Measurements from ENCODE around the gene FHOD3. TPM values are rescaled to one million over a fixed set of nuclear protein-coding genes. Genes with fewer than 3 reads are reported as not detected.

The FHOD3 gene
- total RNA-seq, 1 experiment from 2014 or later = 2.9 TPM

DNA sequence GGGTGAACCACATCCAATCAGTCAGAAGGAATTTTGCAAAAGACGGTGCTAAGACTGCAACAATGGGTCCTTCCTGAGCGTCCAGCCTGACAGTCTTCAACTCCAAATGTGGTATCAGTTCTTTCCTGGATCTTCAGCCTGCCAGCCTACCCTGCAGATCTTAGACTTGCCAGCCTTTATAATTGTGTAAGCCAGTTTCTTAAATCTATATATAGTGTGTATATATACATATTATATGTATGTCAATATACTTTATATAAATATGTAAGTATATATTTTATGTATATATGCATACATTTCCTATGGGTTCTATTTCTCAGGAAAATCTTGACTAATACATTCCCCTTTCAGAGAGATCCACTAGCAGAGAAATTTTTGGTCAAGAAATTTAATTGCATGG, 245.5 kb downstream of the FHOD3 start:
- Mint-ChIP-seq H3K9me3 (ENCODE audit: low read depth, unreplicated experiment) (no peaks in the 10 kb centered on the region), H3K27me3 (ENCODE audit: unreplicated experiment) (peaks cover 32% of the 10 kb centered on the region), H3K4me1 (ENCODE audit: low read depth, unreplicated experiment) (no peaks in the 10 kb centered on the region), H3K36me3 (ENCODE audit: insufficient read depth, unreplicated experiment) (no peaks in the 10 kb centered on the region), H3K4me3 (ENCODE audit: low read depth, unreplicated experiment) (no peak overlapping the region), H3K27ac (ENCODE audit: unreplicated experiment) (no peak overlapping the region)
- TF ChIP-seq, protein P1, sequence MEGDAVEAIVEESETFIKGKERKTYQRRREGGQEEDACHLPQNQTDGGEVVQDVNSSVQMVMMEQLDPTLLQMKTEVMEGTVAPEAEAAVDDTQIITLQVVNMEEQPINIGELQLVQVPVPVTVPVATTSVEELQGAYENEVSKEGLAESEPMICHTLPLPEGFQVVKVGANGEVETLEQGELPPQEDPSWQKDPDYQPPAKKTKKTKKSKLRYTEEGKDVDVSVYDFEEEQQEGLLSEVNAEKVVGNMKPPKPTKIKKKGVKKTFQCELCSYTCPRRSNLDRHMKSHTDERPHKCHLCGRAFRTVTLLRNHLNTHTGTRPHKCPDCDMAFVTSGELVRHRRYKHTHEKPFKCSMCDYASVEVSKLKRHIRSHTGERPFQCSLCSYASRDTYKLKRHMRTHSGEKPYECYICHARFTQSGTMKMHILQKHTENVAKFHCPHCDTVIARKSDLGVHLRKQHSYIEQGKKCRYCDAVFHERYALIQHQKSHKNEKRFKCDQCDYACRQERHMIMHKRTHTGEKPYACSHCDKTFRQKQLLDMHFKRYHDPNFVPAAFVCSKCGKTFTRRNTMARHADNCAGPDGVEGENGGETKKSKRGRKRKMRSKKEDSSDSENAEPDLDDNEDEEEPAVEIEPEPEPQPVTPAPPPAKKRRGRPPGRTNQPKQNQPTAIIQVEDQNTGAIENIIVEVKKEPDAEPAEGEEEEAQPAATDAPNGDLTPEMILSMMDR (IDR thresholded peaks at IDR 0.05; ENCODE audit: unreplicated experiment) = no peak
- CTCF ChIA-PET = no interaction called here
- DNase-seq = no peak
- intact Hi-C loops (cut with micrococcal nuclease; ENCODE audit: unreplicated experiment) = no loop called here
- BruUV-seq (replicated peaks) = no TSS peak

- TF ChIP-seq, protein P1 (IDR thresholded peaks at IDR 0.05; ENCODE audit: unreplicated experiment) = no peak
- BruUV-seq (replicated peaks) = no TSS peak
- Mint-ChIP-seq H3K27me3 (ENCODE audit: unreplicated experiment) (peaks cover 34% of the 10 kb centered on the region), H3K4me1 (ENCODE audit: low read depth, unreplicated experiment) (no peaks in the 10 kb centered on the region), H3K9me3 (ENCODE audit: low read depth, unreplicated experiment) (peaks cover 2% of the 10 kb centered on the region), H3K36me3 (ENCODE audit: insufficient read depth, unreplicated experiment) (no peaks in the 10 kb centered on the region), H3K27ac (ENCODE audit: unreplicated experiment) (no peak overlapping the region), H3K4me3 (ENCODE audit: low read depth, unreplicated experiment) (no peak overlapping the region)
- intact Hi-C loops (cut with micrococcal nuclease; ENCODE audit: unreplicated experiment) = no loop called here
- no peak for DNase-seq
- CTCF ChIA-PET = no interaction called here
Measured at GRCh38 chr18:36543991-36544725, 246.6 kb downstream of the FHOD3 start.

DNA sequence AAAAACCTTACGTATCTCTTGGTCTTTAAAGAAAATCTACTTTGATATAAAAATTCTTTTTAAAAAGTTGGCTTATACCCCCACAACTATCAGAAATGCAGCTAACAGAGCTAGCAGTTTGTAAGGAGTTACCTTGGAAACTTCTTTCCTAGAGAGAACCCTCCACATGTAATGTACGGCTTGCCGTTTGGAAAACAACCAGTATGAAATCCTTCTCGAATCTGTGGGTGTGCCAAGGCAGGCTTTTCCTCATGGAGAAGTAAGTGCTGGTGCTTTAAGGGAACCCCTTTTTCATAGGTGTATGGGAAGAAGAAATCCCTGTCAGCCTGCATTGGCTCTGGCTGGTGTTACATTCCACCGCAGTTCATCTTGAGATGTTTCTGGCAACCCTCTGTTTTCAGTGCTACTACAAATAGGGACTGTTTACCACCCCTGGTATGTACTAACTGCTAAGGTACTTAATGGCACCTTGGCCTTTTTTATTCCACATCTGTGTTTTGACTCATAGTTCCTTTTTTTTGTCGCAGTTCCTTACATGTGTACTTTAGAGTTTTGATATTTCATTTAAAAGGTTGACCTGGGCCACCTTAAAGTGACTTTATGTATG, 248.4 kb downstream of the FHOD3 start:
- CTCF ChIA-PET = no interaction called here
- no TSS peak for BruUV-seq (replicated peaks)

DNA sequence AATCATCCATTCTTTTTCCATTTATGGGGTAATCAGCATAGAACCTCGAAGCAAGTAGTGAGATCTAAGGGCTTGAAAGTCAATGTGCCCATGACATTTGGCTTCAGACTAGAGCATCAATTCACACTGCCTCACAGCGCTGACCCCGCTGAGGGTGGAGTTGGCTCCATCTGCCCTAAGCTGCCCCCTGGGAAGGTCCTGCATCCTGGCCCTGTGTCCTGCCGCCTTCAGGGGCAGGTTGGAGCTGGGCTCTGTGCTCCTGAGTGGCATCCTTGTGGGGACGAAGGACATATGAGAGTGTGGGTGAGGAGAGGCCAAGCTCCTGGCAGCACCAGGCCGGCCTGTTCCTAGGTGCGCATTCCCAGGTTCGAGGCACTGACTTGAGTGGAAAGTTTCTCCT, 249.4 kb downstream of the FHOD3 start:
- Mint-ChIP-seq H3K36me3 (ENCODE audit: insufficient read depth, unreplicated experiment) (no peaks in the 10 kb centered on the region), H3K27ac (ENCODE audit: unreplicated experiment) (no peak overlapping the region), H3K27me3 (ENCODE audit: unreplicated experiment) (peaks cover 24% of the 10 kb centered on the region), H3K4me1 (ENCODE audit: low read depth, unreplicated experiment) (no peaks in the 10 kb centered on the region), H3K9me3 (ENCODE audit: low read depth, unreplicated experiment) (peaks cover 2% of the 10 kb centered on the region), H3K4me3 (ENCODE audit: low read depth, unreplicated experiment) (no peak overlapping the region)
- intact Hi-C loops (cut with micrococcal nuclease; ENCODE audit: unreplicated experiment) = no loop called here
- no peak for DNase-seq
- TF ChIP-seq, protein P1 (IDR thresholded peaks at IDR 0.05; ENCODE audit: unreplicated experiment) = no peak
- BruUV-seq (replicated peaks) = no TSS peak
- CTCF ChIA-PET = no interaction called here

More for the DNA sequence above, 248.4 kb downstream of the FHOD3 start:
- TF ChIP-seq, protein P1 (IDR thresholded peaks at IDR 0.05; ENCODE audit: unreplicated experiment) = no peak
- H3K36me3 Mint-ChIP-seq (ENCODE audit: insufficient read depth, unreplicated experiment) = no peaks in the 10 kb centered on the region
- peaks cover 2% of the 10 kb centered on the region for H3K9me3 Mint-ChIP-seq (ENCODE audit: low read depth, unreplicated experiment)
- no peak overlapping the region for H3K27ac Mint-ChIP-seq (ENCODE audit: unreplicated experiment)
- no peaks in the 10 kb centered on the region for H3K4me1 Mint-ChIP-seq (ENCODE audit: low read depth, unreplicated experiment)
- H3K4me3 Mint-ChIP-seq (ENCODE audit: low read depth, unreplicated experiment) = no peak overlapping the region
- intact Hi-C loops (cut with micrococcal nuclease; ENCODE audit: unreplicated experiment) = no loop called here
- peaks cover 24% of the 10 kb centered on the region for H3K27me3 Mint-ChIP-seq (ENCODE audit: unreplicated experiment)
- no peak for DNase-seq
